HG03108 (cell line): ENCODE data around the gene SPR.

Experiments
- ATAC-seq: cut with Tn5 transposase; IDR thresholded peaks from one replicate; pipeline ENCODE4 v1.9.1; 2021; ENCODE audit warnings: moderate library complexity; ENCODE audit not compliant: unreplicated experiment

Gene SPR

DNA sequence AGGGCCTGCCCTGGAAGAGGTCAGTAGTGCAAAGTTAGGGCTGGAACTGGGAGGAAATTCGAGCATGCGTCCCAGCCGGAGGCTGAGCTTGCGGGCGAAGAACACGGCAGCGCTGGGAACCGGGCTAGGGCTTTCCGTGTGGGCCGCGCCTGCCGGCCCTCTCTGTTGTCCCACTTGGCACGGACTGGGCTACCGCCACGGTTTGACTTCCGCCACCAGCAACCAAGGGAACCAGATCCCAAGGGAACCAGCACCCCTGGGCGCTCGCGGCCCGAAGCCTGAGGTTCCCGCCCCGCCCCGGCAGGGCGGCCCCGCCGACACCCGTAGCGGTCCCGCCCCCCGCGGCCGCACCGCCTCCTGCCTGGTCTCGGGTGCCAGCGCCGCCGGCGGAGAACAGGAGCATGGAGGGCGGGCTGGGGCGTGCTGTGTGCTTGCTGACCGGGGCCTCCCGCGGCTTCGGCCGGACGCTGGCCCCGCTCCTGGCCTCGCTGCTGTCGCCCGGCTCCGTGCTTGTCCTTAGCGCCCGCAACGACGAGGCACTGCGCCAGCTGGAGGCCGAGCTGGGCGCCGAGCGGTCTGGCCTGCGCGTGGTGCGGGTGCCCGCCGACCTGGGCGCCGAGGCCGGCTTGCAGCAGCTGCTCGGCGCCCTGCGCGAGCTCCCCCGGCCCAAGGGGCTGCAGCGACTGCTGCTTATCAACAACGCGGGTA lies at the start of gene SPR:
SPR (plus strand) TSS at position 377 of the 708 bp plus-strand sequence; CDS start at position 402, 25 bp downstream.
- ATAC-seq = peak; percentile 92

DNA sequence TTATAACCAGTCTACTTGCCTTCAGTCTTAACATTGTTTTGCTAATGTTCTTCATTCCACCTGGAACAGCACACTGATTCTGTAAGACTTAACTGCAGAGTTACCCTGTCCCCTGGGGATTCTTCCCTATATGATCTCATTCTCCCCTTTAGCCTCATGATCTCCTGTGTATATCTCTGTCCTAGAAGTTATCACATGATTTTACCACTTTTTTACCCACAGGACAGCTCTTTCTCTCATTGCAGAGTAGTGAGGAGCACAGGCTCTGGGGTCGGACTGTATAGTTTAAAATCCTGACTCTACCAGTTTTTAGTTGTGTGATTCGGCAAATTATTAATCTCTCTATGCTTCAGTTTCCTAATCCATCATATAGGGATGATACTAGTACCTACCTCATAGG lies 47.1 kb upstream of the SPR start:
- no peak for ATAC-seq

- no peak for ATAC-seq
Measured at GRCh38 chr2:72841462-72842125, 45.6 kb upstream of the SPR start.

DNA sequence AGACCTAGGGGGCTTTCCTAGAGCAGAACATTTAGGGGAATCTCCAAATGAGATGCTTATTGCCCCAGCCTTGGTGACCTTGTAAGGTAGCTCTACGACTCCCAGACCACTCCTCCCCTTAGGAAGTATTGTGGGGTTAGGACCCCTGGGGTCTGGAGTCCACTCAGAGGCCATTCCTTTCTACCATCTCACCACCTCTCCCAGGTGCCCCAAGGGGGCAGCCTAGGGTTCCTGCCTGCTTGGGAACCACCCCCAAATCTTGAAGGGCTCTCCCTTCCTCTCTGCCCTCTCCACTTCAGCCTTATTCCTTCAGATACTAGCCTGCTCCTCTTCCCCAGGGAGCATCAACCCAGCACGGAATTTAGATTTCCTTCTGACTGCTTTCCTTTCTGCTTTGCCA lies 43.9 kb upstream of the SPR start:
- ATAC-seq = no peak

DNA sequence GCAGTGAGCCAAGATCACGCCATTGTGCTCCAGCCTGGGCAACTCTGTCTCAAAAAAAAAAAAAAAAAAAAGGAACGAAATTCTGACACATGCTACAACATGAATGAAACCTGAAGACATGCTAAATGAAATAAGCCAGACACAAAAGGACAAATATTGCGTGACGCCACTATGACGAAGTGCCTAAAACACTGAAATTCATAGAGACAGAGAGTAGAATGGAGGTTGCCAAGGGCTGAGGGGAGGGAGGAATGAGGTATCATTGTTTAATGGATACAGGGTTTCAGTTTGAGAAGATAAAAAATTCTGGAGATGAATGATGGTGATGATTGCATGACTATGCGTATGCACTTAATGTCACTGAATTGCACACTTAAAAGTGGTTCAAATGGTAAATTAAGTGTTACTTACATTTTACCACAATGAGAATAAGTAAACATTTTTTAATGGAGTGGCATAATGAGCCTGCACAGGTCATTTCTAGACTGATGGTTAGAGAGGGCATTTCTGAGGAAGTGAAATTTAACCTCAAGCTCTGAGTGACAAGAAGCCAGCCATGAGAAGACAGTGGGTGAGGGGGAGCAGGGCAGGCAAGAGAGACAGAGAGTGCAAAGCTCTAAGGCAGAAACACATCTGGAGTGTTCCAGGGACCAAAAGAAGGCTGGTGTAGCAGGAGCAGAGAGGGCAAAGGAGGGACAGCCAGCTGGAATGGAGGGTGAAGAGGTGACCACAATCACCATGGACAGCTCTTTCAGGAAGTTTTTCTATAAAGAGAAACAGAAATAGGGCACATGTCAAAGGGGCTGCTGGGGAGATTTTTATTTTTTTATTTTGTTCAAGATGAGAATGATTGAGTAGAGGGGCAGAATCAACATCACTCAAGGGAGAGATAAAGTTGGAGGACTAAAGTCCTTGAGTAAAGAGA lies 40.8 kb upstream of the SPR start:
- ATAC-seq = peak; percentile 96

GRCh38 chr2:72847534-72848315 lies 39.5 kb upstream of the SPR start:
- ATAC-seq = no peak

- no peak for ATAC-seq
Measured at GRCh38 chr2:72848436-72849137, 38.6 kb upstream of the SPR start.

DNA sequence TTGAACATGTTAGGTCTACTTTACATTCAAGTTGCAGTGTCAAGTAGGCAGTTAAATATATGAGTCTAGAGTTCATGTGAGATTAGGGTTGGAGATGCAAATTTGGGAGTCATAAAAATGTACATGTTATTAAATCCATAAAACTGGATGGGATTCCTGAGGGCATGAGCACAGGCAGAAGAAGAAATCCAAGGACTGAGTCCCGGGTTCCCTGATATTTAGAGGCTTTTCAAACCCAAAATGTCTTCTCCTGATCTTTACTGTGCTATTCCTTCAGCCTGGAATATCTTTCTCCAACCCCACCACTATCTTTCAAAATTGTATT lies 38.1 kb upstream of the SPR start:
- no peak for ATAC-seq

- no peak for ATAC-seq
Measured at GRCh38 chr2:72851333-72851732, 35.9 kb upstream of the SPR start.

DNA sequence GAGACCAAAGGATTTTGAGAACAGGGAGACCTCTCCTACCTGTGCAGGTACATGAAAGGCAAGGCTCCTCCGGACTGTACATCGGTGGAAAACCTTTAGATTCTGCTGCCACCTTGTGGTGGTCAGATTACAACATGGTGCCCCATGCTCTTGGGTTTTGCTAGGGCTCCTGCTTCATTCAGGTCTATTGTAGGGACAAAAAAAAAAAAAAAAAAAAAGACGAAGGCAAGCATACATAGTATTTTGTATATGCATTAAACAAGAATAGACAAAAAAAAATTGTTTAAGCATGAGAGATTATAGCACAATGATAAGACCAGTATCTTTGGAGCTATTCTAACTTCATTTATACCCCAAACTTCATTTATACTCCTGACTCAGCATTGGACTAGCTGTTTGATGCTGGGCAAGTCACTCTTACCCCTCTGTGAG lies 27.4 kb upstream of the SPR start:
- ATAC-seq = peak; percentile 63

DNA sequence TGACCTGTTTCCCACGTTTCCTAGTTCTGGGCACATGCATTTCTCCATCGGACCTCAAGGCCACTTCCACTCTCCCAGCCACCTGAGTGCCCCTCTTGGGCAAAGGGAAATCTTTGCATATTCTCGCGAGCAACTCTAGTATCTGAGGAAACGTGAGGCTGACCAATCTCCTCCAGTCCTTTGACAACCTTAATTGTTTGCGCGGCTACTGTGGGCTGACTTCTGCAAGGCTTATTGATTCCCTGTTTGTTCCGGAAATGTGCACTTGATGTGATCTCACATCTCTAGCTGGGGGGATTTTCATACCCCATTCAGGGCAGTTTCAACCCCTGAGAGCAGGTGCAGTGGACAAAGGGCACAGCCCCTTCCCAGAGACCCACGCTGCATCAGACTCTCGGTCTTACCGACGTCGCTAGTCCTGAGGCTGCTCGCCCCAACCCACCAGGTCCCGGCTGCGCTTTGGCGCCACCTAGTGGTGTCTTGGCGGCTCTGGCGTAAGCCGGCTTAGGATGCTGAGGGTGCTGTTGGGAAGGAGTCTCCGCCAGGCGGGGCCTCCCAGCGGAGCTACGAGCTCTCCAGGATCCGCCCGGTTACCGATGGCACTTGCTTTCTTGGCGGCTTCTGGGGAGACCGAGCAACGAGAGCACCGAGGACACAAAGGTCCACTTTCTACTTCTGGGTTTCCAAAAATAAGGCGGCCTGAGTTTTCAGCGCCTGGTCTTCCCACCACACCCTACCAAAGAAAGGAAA lies 24.8 kb upstream of the SPR start:
- peak; percentile 91 for ATAC-seq

GRCh38 chr2:72863046-72863445 lies 24.2 kb upstream of the SPR start:
- ATAC-seq = no peak

DNA sequence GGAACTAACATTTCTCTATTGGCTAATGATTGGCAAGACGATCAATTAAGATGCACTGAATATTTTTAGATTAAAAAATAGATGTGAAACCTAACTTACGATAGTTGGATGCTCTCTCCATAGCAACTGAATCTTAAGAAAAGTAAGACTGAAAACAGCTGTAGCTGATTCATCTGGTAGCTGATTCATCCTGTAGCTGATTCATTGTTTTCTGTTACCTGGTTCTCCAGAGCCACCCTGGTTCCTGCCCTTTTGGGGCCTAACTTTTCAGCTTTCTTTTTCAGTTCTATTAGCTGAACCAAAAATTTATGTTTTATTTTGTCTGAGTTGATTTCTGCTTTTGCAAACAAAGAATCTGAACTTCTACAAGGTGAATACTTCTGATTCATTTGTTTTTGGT lies 22.7 kb upstream of the SPR start:
- ATAC-seq = no peak

GRCh38 chr2:72871060-72871459 lies 16.1 kb upstream of the SPR start:
- no peak for ATAC-seq

- ATAC-seq = no peak
Measured at GRCh38 chr2:72871880-72872279, 15.3 kb upstream of the SPR start.

DNA sequence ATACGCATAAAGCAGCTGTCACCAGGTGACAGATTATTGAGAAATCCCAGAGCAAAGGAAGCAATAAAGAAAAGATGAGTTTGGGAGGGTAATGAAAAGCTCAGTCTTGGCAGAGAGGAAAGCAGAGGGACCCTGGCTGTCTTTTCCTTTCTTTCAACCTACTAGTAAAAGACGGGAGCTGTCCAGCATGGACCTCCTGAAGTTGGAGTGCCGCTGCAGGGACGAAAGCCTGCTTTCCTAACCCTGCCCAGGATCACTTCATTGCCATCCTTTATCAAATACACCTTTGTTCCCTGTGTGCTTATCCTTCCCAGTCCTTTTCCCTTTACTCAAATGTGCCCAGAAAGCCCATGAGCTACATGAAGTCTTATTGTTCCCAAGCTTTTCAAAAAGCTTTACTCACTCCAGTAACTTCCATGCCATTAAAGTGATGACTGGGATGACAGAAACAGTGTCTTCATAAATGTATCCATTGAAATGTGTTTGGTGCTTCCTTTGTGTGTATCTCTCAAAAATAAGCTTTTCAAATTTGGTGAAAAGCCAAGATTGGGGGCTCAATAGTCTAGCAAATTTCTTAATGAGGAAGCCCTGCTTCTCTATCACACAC lies 3.7 kb upstream of the SPR start:
- ATAC-seq = no peak

GRCh38 chr2:72886505-72887031 lies 640 bp upstream of the SPR start:
- no peak for ATAC-seq

DNA sequence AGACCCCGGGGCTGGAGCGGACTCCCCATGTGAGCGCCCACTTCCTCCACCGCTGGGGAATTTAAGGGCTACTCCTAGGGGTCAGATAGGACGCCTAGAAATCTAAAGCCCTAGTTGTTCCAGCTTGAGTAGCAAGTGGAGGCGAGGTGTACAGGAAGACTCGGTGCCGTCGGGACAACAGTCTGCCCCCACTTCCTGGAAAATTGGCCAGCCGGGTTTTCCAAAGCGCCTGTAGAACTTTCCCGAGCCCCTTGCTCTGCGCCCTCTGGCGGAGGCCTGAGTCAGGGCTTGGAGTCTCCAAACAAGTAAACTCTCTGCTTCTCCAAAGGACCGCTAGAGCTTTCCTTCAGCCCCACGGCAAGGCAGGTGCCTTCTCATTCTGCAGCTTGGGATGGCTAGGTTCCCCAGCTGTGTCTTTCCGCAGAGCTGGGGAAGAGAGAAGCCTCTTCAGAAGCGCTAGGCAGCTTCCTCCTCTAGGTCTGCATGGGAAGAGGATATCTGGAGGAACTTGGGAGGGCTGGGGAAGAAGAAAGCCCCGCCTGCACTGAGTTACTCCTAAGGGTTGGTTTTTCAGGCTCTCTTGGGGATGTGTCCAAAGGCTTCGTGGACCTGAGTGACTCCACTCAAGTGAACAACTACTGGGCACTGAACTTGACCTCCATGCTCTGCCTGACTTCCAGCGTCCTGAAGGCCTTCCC lies 681 bp downstream of the SPR start:
- ATAC-seq = peak; percentile 25
